Measurements from ENCODE around the gene FOXK1.

Gene FOXK1

GRCh38 chr7:4766666-4767519, 84.8 kb downstream of the FOXK1 start:
- FAIRE-seq: peak; percentile 85

- no peak for FAIRE-seq
Measured at GRCh38 chr7:4768597-4769569, 86.8 kb downstream of the FOXK1 start.

- FAIRE-seq: no peak
Measured at GRCh38 chr7:4769761-4770160, 87.7 kb downstream of the FOXK1 start.

- FAIRE-seq: no peak
Measured at GRCh38 chr7:4770886-4771285, 88.8 kb downstream of the FOXK1 start.

GRCh38 chr7:4771737-4772136, 89.6 kb downstream of the FOXK1 start:
- no peak for FAIRE-seq

- no peak for FAIRE-seq
Measured at GRCh38 chr7:4772306-4772705, 90.2 kb downstream of the FOXK1 start.

GRCh38 chr7:4774007-4774406, 91.9 kb downstream of the FOXK1 start:
- no peak for FAIRE-seq

GRCh38 chr7:4774658-4775249, 92.7 kb downstream of the FOXK1 start:
- FAIRE-seq: no peak

GRCh38 chr7:4775250-4775847, 93.3 kb downstream of the FOXK1 start, which contains the start of gene AP5Z1:
AP5Z1 (plus strand) TSS chr7:4775623; CDS start chr7:4775716, 93 bp downstream.
- peak; percentile 85 for FAIRE-seq

- no peak for FAIRE-seq
Measured at GRCh38 chr7:4775848-4776623, 93.9 kb downstream of the FOXK1 start.

GRCh38 chr7:4779118-4779517, 97.0 kb downstream of the FOXK1 start:
- peak; percentile 95 for FAIRE-seq

- no peak for FAIRE-seq
Measured at GRCh38 chr7:4781366-4782069, 99.4 kb downstream of the FOXK1 start.

- FAIRE-seq: no peak
Measured at GRCh38 chr7:4782333-4783291, 100.5 kb downstream of the FOXK1 start.

- no peak for FAIRE-seq
Measured at GRCh38 chr7:4783292-4783652, 101.2 kb downstream of the FOXK1 start.

- FAIRE-seq: no peak
Measured at GRCh38 chr7:4783762-4784351, 101.8 kb downstream of the FOXK1 start.

GRCh38 chr7:4784799-4785198, 102.7 kb downstream of the FOXK1 start:
- no peak for FAIRE-seq

- FAIRE-seq: no peak
Measured at GRCh38 chr7:4785371-4785770, 103.3 kb downstream of the FOXK1 start.

- no peak for FAIRE-seq
Measured at GRCh38 chr7:4786015-4786414, 103.9 kb downstream of the FOXK1 start.

GRCh38 chr7:4787541-4787940, 105.4 kb downstream of the FOXK1 start:
- FAIRE-seq: no peak

Data from endometrium (tissue), 2 donors.